Neural progenitor cell (in vitro differentiated cells): Measurements from ENCODE around the gene ADNP2.

Experiments
- CTCF ChIP-seq: fragments of 200-600 bp; sonication (generic); IDR thresholded peaks from 2 replicates; pipeline ENCODE4 v1.5.1; 2017; ENCODE audit warnings: antibody characterized with exemption, mild to moderate bottlenecking
- EZH2phosphoT487 ChIP-seq: fragments of 200-600 bp; sonication (generic); IDR thresholded peaks from 2 replicates; pipeline ENCODE4 v1.6.1; 2017; ENCODE audit warnings: antibody characterized with exemption

- TF ChIP-seq CTCF (no peak), EZH2phosphoT487 (no peak)
These were observed 34.9 kb upstream of the ADNP2 start for GRCh38 chr18:80074183-80074582.
